Measurements from ENCODE around the gene ECHS1. TPM values are rescaled to one million over a fixed set of nuclear protein-coding genes. Genes with fewer than 3 reads are reported as not detected.

The ECHS1 gene
- total and polyA plus RNA-seq, 2 experiments from 2014 or later: 92.1 to 127 TPM

GRCh38 chr10:133324857-133325260 is 48.3 kb downstream of the ECHS1 start:
- Histone ChIP-seq H3K27ac (ENCODE audit: low read depth) (no peak overlapping the region), H4K20me1 (replicated peaks; ENCODE audit: insufficient read depth) (no peaks in the 10 kb centered on the region), H3K4me2 (peak overlapping the region; percentile 87), H2AFZ (0 out of 2 replicates have a peak overlapping the region, but pooled peaks have one; percentile 72), H3F3A (replicated peaks; ENCODE audit: low read depth) (0 out of 2 replicates have a peak, but pooled peaks cover 11% of the 10 kb centered on the region), H3K9me2 (ENCODE audit: insufficient read depth) (no peaks in the 10 kb centered on the region), H3K4me3 (peak overlapping the region; percentile 68), H3K36me3 (ENCODE audit: insufficient read depth) (no peaks in the 10 kb centered on the region), H3K79me2 (replicated peaks; ENCODE audit: insufficient read depth) (no peaks in the 10 kb centered on the region), H3K4me1 (ENCODE audit: insufficient read depth) (peaks cover 17% of the 10 kb centered on the region), H3K27me3 (ENCODE audit: insufficient read depth) (peaks cover 51% of the 10 kb centered on the region)
- TF ChIP-seq STAT1 (IDR thresholded peaks at IDR 0.05; ENCODE audit: unreplicated experiment) (no peak), REST (IDR thresholded peaks at IDR 0.05; ENCODE audit: unreplicated experiment) (no peak), EZH2 (IDR thresholded peaks at IDR 0.05; ENCODE audit: low read depth, unreplicated experiment) (peak; percentile 31), ZNF331 (CRISPR knock-in tag; IDR thresholded peaks at IDR 0.05; ENCODE audit: low read depth) (no peak), EZH2phosphoT487 (IDR thresholded peaks at IDR 0.05; ENCODE audit: unreplicated experiment) (no peak)
- peak overlapping the region; percentile 17; the same call in 1 of the 3 replicates for H3K4me3 Mint-ChIP-seq
- H3K27ac Mint-ChIP-seq: no peak overlapping the region
- H3K27me3 Mint-ChIP-seq (ENCODE audit: insufficient read depth, low read depth, poor library complexity): peaks cover 49% of the 10 kb centered on the region
- H3K36me3 Mint-ChIP-seq (ENCODE audit: low read depth): no peaks in the 10 kb centered on the region; the same call in 2 of the 3 replicates
- H3K9me3 Mint-ChIP-seq: peaks cover 6% of the 10 kb centered on the region
- peaks cover 19% of the 10 kb centered on the region for H3K4me1 Mint-ChIP-seq
- DNase-seq (ENCODE audit: low spot score) (no peak), ATAC-seq (peak; percentile 6)

- DNase-seq (ENCODE audit: low spot score) (peak; percentile 84), ATAC-seq (peak; percentile 72)
- Histone ChIP-seq H3K4me3 (no peak overlapping the region), H4K20me1 (replicated peaks; ENCODE audit: insufficient read depth) (no peaks in the 10 kb centered on the region), H3K4me2 (no peak overlapping the region), H2AFZ (no peak overlapping the region), H3K79me2 (replicated peaks; ENCODE audit: insufficient read depth) (no peaks in the 10 kb centered on the region), H3K27me3 (ENCODE audit: insufficient read depth) (peaks cover 48% of the 10 kb centered on the region), H3K27ac (ENCODE audit: low read depth) (no peak overlapping the region), H3K36me3 (ENCODE audit: insufficient read depth) (no peaks in the 10 kb centered on the region), H3K4me1 (ENCODE audit: insufficient read depth) (peaks cover 15% of the 10 kb centered on the region), H3K9me2 (ENCODE audit: insufficient read depth) (no peaks in the 10 kb centered on the region), H3F3A (replicated peaks; ENCODE audit: low read depth) (0 out of 2 replicates have a peak, but pooled peaks cover 11% of the 10 kb centered on the region)
- Mint-ChIP-seq H3K27me3 (ENCODE audit: insufficient read depth, low read depth, poor library complexity) (peaks cover 48% of the 10 kb centered on the region), H3K4me1 (peaks cover 16% of the 10 kb centered on the region), H3K4me3 (no peak overlapping the region), H3K27ac (no peak overlapping the region), H3K9me3 (peaks cover 6% of the 10 kb centered on the region), H3K36me3 (ENCODE audit: low read depth) (no peaks in the 10 kb centered on the region; the same call in 2 of the 3 replicates)
- no peak for TF ChIP-seq JUNB (IDR thresholded peaks at IDR 0.05; ENCODE audit: unreplicated experiment)
- TF ChIP-seq ZNF462 (CRISPR knock-in tag; IDR thresholded peaks at IDR 0.05): no peak
- no peak for TF ChIP-seq ZNF331 (CRISPR knock-in tag; IDR thresholded peaks at IDR 0.05; ENCODE audit: low read depth)
- no peak for TF ChIP-seq REST (IDR thresholded peaks at IDR 0.05; ENCODE audit: unreplicated experiment)
These were observed 48.9 kb downstream of the ECHS1 start for GRCh38 chr10:133324198-133324792.

Measured in GM23338 (cell line).